Dermis blood vessel endothelial cell (primary cell): ENCODE measurements around the gene PGPEP1. TPM values are rescaled to one million over a fixed set of nuclear protein-coding genes. Genes with fewer than 3 reads are reported as not detected.
"Not testable (repeated sequence)": the region's sequence is repeated elsewhere in the genome, so short reads cannot be mapped to it uniquely, and the experiment has no call there.

Source experiments
- DNase-seq: peaks from one replicate; pipeline ENCODE4 v3.0.0; 2010
- total RNA-seq: library from RNA; depleted of rRNA; stranded (reverse); fragments of >200 nt; gene quantifications from 2 replicates; pipeline ENCODE4 v1.2.3, GENCODE V29; 2014

The PGPEP1 gene
- total RNA-seq, 1 donor from 2014 or later, result 29.6 TPM

DNA sequence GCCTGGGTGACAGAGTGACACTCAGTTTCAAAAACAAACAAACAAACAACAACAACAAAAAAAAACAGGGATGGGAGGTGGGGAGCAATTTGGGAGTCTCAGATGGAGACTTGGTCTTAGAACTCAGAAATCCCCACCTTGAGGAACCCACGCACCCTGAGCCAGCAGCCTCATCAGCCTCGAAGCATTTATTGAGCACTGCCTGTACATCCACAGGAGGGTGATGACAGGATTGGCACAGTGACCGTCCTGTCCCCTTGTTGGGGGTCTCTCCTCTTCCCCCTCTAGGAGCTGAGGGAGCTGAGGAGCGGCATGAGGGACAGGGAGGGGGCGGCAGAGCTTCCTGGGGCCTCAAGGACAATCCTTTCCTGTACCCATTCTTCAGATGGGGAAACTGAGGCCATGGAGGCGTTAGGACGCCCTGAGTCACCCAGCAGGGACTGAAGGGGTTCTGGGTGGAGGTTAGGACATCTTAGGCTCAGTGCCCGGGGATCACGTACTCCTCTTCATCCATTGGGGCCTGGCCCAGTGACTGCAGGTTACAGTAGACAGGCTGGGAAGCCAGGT is 51.2 kb downstream of the PGPEP1 start:
- DNase-seq, result no peak

DNA sequence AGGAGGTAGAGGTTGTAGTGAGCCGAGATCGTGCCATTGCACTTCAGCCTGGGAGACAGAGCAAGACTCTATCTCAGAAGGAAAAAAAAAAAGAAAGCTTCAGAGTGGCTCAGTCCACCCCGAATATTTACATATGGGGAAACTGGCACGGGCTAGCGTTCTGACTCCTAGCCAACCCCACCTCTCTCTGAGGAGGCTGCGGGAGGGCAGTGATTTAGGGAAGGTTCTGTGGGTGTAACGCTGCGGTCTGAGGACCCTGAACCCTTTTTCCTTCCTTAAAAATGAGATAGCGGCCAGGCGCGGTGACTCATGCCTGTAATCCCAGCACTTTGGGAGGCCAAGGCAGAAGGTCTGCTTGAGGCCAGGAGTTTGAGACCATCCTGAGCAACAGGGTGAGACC is 52.0 kb downstream of the PGPEP1 start:
- DNase-seq, result no peak

DNA sequence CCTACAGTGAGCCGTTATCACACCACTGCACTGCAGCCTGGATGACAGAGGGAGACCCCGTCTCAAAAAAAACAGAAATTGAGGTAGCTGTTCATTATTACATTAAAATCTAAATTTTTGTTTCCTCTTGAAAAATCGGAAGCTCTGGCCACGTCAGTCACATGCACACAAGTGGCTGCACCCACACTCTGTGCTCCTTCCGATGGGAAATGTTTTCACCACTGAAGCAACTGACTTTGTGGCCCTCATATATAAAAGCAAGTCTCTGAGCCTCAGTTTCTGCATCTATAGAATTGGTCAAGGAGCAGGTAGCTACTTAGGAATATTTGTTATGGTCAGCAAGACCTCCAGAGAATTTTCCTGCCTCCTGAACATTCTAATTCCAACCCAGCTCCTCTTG is 52.5 kb downstream of the PGPEP1 start:
- DNase-seq, result no peak

DNA sequence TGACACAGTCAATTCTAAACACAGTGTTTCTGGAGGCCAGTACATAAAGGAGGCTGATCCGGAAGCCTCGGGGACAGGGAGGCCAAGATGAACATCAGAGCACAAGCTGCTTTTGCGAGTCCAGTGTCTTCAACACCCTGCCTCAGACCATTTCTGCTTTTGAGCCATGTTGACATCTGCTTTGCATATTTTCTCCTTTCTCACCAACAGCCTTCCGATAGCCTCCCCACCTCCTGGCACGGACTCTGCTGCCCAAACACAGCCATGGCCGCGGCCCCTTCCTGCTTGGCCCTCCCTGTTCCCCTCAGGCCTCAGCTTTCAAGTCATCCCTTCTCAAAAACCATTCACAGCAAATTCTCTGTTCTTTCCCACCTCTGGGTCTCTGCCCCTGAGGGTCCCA is 53.4 kb downstream of the PGPEP1 start:
- DNase-seq, result no peak

DNA sequence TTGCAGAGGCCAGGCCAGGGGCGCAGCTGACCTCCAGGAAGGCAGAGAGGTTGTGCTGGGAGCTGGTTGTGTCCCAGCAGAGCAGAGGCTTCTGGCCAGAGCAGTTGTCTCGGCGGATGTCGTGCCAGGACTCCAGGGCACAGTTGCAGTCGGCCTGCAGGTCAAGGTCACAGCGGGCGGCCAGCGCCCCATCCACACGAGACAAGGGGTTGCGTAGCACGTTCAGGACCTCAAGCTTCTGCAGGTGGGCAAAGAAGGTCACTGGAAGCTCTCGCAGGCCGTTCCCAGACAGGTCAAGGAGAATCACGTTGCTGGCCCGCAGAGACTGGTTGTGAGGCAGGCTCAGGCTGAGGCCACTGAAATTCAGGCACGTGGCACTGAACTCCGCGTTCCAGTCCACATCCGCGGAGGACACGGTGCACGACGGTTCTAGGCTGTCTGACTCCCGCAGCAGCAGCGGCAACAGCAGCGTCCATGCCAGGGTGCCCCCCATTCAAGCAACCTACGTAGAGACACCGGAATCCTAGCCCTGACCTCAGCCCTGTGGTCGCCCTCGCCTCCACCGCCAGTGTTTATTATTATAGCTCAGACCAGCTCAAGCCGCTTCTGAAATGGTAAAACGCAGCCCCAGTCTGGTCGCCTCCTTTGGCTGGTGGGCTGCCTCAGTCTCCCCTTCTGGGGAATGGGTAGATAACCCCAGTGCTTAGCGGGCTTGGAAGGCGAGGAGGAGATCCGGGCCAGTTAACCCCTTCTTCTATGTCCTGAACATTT is 56.3 kb downstream of the PGPEP1 start:
- no peak for DNase-seq

DNA sequence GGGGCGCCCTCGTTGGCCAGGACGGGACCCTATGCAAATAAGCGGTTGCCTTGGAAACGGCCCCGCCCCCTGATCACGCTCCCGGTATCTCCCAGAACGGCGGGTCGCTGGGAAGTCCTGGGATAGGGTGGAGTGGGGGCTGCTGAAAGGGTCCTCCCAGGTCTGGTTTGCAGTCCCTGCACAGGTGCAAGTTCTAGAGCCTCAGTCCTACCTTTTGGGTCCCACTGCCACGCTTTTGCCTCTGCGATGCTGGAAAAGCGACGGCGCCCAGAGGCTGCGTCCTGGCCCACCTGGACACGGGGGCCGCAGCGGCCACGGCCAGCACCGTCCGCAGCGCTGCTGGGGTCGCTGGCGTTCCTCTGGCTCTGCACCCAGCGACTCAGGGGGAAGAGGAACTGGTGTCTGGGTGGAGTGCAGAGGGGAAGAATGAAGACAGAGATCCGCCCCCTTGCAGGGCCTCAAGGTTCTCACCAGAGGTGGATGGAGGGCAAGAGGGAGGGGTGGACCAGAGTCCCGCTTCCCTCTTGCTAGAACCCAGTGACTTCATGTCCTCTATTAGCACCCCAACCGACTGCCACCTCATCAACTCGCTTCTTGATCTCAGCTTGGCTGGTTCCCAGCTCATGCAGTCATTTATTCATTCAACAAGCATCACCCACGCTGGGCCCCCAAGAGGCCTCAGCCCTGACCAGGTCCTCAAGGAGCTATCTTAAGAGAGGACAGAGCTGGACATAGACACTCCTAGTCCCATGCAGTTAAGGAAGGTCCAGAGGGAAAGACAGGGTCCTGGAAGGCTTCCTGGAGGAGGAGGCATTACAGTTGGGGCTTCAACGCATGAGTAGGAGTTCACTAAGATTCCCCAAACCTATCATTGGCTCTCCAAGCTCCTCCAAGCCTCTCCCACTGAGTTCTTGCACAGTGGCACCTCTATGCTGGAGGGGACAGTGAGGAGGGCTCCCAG is 57.1 kb downstream of the PGPEP1 start, which contains the start of gene LRRC25:
Gene LRRC25, minus strand, starts transcription at position 381 of the 961 bp plus-strand sequence. CDS start 659 bp downstream, outside the sequence.
- no peak for DNase-seq

DNA sequence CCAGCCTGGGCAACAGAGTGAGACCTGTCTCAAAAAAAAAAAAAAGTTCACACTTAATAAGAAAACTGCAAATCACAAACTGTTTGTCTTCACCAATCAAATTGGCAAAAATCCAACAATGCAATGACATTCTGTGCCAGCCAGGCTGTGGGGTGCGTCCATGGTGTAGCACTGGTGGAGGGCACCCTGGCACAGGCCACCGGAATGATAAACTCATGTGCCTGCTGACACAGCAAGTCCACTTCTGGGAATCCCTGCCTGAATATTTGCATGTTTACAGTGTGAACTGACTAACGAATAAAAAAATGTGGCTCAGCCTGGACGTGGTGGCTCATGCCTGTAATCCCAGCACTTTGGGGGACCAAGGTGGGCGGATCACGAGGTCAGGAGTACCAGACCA is 58.6 kb downstream of the PGPEP1 start:
- DNase-seq, result no peak

DNA sequence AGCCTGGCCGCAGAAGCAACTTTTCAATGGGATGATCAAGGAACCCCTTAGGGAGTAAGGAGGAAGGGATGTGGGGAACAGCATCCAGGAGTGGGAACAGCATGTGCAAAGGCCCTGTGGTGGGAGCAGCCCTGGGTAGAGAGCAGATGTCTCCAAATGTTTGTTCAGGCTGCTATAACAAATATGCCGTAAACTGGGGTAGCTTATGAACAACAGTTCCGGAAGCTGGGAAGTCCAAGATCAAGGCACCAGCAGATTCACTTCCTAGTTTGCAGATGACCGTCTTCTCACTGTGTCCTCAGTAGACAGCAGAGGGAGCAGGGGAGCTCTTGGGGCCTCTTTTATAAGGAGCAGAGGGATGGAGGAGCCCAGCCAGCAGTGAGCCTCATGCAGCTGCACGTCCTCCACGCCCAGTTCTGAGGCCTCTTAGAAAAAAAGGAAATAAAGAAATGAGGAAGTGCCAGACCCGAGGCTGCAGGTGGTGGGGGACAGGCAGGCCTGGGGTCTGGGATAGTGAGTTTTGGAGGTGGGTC is 61.2 kb downstream of the PGPEP1 start:
- peak; percentile 62 for DNase-seq

DNA sequence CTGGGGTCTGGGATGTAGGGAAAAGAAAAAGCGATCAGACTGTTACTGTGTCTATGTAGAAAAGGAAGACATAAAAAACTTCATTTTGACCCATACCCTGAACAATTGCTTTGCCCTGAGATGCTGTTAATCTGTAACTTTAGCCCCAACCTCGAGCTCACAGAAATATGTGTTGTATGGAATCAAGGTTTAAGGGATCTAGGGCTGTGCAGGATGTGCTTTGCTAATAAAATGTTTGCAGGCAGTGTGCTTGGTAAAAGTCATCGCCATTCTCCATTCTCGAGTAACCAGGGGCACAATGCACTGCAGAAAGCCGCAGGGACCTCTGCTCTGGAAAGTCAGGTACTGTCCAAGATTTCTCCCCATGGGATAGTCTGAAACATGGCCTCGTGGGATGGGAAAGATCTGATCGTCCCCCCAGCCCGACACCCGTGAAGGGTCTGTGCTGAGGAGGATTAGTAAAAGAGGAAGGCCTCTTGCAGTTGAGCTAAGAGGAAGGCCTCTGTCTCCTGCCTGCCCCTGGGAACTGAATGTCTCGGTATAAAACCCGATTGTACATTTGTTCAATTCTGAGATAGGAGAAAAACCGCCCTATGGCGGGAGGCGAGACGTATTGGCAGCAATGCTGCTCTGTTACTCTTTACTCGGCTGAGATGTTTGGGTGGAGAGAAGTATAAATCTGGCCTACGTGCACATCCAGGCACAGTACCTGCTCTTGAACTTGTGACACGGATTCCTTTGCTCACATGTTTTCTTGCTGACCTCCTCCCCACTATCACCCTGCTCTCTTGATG is 62.3 kb downstream of the PGPEP1 start:
- not testable (repeated sequence) for DNase-seq

DNA sequence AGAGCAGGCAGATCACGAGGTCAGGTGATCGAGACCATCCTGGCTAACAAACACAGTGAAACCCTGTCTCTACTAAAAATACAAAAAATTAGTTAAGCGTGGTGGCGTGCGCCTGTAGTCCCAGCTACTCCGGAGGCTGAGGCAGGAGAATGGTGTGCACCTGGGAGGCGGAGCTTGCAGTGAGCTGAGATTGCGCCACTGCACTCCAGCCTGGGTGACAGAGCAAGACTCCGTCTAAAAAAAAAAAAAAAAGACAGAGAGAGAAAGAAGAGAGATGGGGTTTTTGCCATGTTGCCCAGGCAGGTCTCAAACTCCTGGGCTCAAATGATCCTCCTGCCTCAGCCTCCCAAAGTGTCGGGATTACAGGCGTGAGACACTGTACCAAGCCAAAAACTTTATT is 65.4 kb downstream of the PGPEP1 start:
- DNase-seq, result not testable (repeated sequence)

DNA sequence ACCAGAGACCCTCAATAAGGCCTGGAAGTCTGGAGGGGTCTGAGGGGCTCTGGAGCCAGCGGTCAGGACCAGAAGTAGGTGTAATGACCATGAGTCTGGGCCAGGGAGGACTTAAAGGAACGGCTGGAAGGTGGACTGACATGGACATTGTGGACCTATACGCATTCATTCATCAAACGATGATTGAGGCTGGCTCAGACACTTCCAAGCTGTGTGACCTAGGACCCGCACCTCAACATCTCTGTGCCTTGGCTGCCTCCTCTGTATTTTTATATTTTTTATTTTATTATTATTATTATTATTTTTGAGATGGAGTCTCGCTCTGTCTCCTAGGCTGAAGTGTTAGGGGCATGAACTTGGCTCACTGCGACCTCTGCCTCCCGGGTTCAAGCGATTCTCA is 66.4 kb downstream of the PGPEP1 start:
- no peak for DNase-seq

DNA sequence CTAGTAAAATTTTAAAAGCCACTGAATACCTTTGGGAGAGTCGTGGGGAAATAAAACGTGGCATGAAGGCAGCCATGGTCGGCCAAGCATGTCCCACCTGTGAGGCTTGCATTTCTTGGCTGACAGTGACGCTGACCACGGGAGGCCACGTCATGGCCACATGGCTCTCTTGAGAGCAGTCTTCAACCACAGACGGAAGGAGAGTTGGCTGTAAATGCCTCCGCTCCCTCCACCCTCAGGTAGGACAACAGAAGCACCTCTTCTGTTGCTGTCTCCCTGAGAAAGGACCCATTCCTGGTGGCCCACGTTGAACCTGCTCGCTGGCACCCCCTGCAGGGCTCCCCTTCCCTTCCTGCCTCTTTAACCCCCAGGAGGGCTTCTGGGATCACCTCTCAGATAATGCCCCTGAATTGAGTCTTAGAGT is 67.7 kb downstream of the PGPEP1 start:
- DNase-seq, result peak; percentile 64

DNA sequence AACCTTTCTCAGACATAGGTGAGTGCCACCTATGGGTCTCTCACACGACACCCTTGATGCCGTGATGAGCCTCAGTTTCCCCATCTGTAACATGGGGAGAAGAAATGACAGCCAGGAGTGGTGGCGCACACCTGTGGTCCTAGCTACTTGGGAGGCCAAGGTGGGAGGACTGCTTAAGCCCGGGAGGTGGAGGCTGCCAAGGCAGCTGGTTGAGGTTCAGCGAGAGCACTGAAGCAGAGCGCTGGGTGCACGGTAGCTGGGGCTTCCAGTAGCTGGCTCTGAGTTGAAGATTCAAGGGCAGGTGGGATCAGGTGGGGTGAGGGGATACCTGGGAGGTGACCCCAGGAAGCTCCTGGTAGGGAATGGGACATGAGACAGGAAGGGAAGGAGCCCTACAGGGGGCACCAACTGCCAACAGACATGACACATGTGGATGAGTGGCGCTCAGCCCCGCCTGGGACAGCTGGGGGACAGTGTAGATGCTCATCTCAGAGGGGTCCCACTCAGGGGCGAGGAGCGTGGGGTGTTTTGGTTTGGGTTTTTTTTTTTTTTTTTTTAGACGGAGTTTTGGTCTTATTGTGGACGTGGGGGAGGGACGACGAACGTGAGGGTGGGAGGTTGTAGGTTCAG is 72.3 kb downstream of the PGPEP1 start:
- no peak for DNase-seq

DNA sequence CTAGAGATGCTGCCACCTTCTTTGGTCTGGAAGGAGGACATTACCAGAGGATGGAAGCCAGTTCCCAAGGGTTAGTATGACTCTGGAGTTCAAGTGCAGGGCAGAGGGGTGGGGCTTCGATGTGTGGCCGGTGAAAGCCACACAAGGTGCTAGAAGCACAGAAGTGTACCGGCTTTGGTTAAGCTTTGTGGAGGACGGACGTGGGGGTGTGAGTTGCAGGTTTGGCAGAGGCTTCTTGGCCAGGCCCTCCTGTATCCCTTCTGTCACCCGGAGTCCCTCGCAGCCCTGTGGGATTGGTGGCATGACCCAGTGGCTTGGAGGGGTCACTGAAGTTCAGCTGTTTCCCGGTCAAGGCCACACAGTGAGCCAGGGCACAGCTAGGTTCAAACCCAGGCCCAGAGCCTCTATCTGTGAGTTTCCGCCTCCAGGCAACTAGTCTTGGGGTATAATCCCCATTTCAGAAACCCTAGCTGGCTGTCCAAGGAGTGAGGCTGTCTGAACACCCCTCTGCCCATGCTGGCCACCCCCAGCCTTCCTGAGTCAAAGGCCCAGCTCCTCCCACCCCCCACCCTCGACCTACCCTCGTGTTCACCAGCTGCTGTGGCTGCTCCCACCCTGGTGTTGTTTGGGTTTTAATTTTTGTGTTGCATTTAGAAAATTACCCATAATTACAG is 74.2 kb downstream of the PGPEP1 start:
- DNase-seq, result no peak

DNA sequence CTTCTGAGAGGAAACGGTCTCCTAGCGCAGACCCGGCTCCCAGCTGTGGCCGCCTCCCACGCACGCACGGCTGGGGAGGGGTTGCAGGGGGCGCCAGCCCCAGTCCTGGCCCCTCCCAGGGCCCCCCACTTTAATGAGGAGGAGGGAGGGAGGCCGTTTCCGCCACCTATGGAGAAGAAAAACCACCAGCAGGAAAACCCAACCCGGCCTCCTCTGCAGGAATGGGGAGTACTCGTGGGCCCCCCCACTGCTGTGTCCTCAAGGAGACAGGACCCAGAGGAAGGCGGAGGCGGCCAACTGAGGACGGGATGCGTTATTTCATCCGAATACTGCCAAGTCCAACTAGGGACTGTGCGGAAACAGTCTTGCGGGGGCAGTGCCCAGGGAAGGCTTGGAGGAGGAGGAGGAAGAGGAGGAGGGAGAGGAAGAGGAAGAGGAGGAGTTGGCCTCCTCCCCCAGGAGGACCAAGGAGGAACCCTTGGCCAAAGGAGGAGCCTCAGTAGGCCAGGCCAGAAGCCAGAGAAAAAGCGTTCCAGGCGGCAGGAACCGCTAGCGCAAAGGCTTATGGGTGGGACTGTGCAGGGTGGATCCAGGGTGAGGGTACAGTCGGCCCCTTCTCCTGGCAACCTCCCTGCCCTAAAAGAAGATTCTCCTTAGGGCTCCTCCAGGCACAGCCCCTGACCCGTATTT is 74.9 kb downstream of the PGPEP1 start:
- peak; percentile 85 for DNase-seq

DNA sequence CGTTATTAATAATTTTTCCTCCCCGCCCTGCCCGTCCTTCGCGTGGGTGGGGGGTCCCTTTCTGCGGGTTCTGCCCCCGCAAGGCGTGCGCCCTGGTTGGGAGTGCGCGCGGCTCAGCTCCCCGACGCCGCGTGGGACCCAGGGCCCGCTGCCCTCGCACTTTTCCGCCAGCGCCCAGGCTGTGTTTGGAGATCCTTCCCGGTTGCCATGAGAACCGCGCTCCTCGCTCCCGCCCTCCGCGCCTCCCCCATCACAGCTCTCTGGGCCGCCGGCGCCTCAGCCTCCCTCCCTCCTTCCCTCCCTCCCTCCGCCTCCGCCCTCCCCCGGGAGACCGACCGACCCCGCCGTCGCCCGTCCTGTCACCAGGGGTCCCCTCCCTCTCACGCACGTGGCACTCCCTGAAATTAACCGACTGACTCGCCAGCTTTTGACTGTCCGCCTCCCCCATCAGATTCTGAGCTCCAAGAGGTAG is 76.4 kb downstream of the PGPEP1 start:
- DNase-seq, result peak; percentile 91

DNA sequence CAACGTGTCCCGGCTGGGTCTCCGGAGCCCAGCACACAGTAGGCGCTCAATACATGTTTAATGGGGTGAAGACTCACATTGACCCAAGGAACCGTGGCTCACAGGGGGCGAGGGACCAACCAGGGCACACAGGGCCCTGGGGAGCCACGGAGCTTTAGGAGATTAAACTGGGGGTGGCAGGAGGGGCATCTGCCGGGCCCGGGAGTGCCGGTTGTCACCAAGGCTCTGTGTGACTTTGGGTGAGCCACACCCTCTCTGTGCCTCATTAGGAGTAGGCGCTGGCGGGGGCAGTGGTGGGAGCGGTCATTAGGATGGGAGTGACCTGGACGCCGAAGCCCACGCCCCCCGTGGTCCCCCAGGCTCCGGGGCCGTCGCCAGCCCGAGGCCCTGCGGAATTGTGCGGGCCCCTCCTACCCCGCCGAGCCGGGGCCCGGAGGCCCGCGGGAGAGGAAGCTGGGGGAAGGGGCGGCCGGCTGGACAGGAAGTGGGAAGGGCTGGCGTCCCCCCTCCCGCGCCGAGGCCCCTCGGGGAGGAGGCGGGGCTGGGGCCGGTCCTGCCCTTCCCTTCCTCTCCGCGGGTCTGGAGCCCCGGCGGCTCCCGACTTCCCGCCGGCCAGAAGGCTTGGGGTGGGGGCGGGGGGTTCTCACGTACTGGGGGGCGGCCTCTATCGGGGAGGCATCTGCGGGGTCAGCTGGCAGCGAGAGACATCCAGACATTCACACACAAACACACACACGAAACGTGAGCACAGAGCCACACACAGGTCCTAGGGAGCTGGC is 77.0 kb downstream of the PGPEP1 start:
- peak; percentile 87 for DNase-seq

DNA sequence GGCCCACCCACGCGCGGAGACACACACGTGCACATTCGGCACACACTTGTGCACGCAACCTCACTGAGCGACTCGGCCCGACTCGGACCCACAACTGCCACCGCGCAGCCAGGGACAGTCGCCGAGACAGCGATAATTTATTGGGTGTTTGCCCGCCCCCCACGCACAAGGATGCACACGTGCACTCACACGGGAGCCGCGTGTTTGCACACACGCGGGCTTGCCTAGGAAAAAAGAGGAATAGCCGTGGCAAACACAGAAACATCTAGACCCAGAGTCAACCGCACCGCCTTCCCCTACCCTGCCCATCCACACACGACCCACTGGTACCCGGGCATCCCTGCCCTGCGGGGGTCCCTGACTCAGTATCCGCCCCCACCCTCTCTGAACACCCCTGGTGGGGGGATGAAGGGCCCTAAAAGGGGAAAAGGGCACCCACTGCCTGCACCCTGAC is 77.7 kb downstream of the PGPEP1 start:
- no peak for DNase-seq

DNA sequence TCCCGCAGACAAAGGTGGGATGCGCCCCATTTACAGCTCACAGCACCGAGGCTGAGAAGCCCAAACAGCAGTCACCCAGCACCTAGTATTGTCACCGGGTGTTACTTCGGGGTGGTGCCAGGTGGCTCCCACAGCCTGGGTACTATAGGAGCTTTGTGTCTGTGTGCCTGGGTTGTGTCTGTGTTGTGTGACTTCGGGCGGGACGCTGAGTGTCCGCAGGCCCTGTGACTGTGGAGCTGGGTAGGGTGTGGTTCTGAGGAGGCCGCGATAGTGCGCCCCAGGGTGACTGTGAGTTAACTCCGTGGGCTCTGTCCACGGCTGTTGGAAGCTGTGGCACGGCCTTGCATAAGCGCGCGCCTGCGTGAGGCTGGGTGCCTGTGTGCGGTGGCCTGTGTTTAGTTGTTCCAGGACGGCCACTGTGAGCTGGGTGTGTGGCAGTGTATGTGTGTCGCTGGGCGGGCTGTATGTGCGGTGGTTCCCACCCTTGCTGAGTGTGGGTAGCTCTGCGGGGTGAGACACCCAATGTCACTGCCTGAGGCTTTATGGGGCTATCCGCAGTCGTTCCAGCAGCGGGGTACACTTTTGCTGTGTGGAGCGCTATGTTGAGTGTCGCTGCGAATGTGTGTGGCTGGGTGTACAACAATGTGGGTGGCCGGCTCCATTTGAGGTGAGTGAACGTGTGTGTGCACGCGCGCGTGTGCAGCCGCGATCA is 78.2 kb downstream of the PGPEP1 start:
- DNase-seq, result no peak
